ENCODE results near the gene BRCA1.
"Not testable (repeated sequence)": the region's sequence is repeated elsewhere in the genome, so short reads cannot be mapped to it uniquely, and the experiment has no call there.

BRCA1 gene

GRCh38 chr17:43070872-43071271 lies 54.3 kb downstream of the BRCA1 start:
- no peak overlapping the region for H3K4me3 ChIP-seq (ENCODE audit: low read depth, low read length)
- no peak for TF ChIP-seq CTCF (IDR thresholded peaks at IDR 0.05; ENCODE audit: insufficient read depth, low read depth, low read length, missing control alignments)
- DNase-seq (ENCODE audit: low read depth): no peak

- TF ChIP-seq CTCF (IDR thresholded peaks at IDR 0.05; ENCODE audit: insufficient read depth, low read depth, low read length, missing control alignments): no peak
- DNase-seq (ENCODE audit: low read depth): no peak
- H3K4me3 ChIP-seq (ENCODE audit: low read depth, low read length): no peak overlapping the region
Measured at GRCh38 chr17:43070257-43070656, 54.9 kb downstream of the BRCA1 start.

- DNase-seq (ENCODE audit: low read depth): no peak
- no peak overlapping the region for H3K4me3 ChIP-seq (ENCODE audit: low read depth, low read length)
- TF ChIP-seq CTCF (IDR thresholded peaks at IDR 0.05; ENCODE audit: insufficient read depth, low read depth, low read length, missing control alignments): no peak
Measured at GRCh38 chr17:43069368-43069898, 55.7 kb downstream of the BRCA1 start.

- TF ChIP-seq CTCF (IDR thresholded peaks at IDR 0.05; ENCODE audit: insufficient read depth, low read depth, low read length, missing control alignments): no peak
- DNase-seq (ENCODE audit: low read depth): no peak
- H3K4me3 ChIP-seq (ENCODE audit: low read depth, low read length): no peak overlapping the region
Measured at GRCh38 chr17:43068570-43069367, 56.4 kb downstream of the BRCA1 start.

- no peak for TF ChIP-seq CTCF (IDR thresholded peaks at IDR 0.05; ENCODE audit: insufficient read depth, low read depth, low read length, missing control alignments)
- no peak for DNase-seq (ENCODE audit: low read depth)
- H3K4me3 ChIP-seq (ENCODE audit: low read depth, low read length): no peak overlapping the region
Measured at GRCh38 chr17:43062984-43063638, 62.1 kb downstream of the BRCA1 start.

- no peak overlapping the region for H3K4me3 ChIP-seq (ENCODE audit: low read depth, low read length)
- DNase-seq (ENCODE audit: low read depth): no peak
- no peak for TF ChIP-seq CTCF (IDR thresholded peaks at IDR 0.05; ENCODE audit: insufficient read depth, low read depth, low read length, missing control alignments)
Measured at GRCh38 chr17:43056051-43056450, 69.1 kb downstream of the BRCA1 start.

GRCh38 chr17:43053008-43053407 lies 72.2 kb downstream of the BRCA1 start:
- DNase-seq (ENCODE audit: low read depth); H3K4me3 ChIP-seq (ENCODE audit: low read depth, low read length): not testable (repeated sequence)
